Measurements from ENCODE around the gene NRIP2.

The NRIP2 gene

DNA sequence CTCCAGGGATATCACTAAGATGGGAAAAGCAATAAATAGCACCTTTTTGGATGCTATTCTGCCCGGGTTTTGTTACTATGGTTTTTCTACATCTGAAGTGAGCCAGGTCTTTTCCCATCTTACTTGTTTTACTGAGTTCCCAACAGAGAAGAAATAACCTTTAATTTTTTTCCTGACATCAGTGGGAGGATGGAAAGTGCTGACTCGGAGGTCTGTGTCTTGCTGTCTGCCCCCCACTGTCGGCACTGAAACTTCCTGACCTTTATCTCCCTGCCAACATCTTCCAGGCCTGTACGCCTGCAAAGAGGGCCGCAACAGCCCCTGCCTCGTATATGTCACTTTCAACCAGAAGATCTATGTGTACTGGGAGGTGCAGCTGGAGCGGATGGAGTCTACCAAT, 11.4 kb downstream of the NRIP2 start:
- TF ChIP-seq SIN3A (IDR thresholded peaks at IDR 0.05; ENCODE audit: borderline replicate concordance, insufficient read depth, low read length) = no peak
- TF ChIP-seq TAF1 (IDR thresholded peaks at IDR 0.05; ENCODE audit: borderline replicate concordance, insufficient read depth, low read length) = no peak
- TF ChIP-seq, protein P1, sequence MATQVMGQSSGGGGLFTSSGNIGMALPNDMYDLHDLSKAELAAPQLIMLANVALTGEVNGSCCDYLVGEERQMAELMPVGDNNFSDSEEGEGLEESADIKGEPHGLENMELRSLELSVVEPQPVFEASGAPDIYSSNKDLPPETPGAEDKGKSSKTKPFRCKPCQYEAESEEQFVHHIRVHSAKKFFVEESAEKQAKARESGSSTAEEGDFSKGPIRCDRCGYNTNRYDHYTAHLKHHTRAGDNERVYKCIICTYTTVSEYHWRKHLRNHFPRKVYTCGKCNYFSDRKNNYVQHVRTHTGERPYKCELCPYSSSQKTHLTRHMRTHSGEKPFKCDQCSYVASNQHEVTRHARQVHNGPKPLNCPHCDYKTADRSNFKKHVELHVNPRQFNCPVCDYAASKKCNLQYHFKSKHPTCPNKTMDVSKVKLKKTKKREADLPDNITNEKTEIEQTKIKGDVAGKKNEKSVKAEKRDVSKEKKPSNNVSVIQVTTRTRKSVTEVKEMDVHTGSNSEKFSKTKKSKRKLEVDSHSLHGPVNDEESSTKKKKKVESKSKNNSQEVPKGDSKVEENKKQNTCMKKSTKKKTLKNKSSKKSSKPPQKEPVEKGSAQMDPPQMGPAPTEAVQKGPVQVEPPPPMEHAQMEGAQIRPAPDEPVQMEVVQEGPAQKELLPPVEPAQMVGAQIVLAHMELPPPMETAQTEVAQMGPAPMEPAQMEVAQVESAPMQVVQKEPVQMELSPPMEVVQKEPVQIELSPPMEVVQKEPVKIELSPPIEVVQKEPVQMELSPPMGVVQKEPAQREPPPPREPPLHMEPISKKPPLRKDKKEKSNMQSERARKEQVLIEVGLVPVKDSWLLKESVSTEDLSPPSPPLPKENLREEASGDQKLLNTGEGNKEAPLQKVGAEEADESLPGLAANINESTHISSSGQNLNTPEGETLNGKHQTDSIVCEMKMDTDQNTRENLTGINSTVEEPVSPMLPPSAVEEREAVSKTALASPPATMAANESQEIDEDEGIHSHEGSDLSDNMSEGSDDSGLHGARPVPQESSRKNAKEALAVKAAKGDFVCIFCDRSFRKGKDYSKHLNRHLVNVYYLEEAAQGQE (IDR thresholded peaks at IDR 0.05; ENCODE audit: insufficient read depth in 1 of 2, low read depth in 2 of 2, low read length in 2 of 2) = no peak

DNA sequence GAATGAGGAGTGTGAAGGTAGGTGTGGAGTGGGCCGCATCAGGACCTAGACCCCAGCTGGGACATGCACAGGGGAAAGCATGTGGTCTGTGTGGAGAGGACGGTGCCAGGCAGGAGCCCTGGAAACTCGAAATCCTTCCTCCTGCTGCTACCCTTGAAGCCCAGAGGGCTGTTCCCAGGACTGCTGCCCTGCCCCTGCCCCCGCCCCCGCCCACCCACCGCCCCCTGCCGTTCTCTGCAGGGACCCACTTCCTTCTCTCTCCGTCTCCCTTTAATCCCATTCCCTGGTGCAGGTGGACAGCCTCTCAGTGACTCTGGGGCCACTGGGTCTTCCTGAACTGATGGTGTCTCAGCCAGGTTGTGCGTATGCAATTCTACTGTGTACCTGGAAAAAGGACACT, 14.4 kb downstream of the NRIP2 start:
- no peak for TF ChIP-seq TAF1 (IDR thresholded peaks at IDR 0.05; ENCODE audit: borderline replicate concordance, insufficient read depth, low read length)
- no peak for TF ChIP-seq SIN3A (IDR thresholded peaks at IDR 0.05; ENCODE audit: borderline replicate concordance, insufficient read depth, low read length)
- no peak for TF ChIP-seq POLR2AphosphoS5 (IDR thresholded peaks at IDR 0.05; ENCODE audit: low read depth, low read length)
- no peak for TF ChIP-seq FOXP2 (optimal IDR thresholded peaks at IDR 0.05; ENCODE audit: borderline replicate concordance, extremely low read depth, extremely low read length, insufficient read depth)
- TF ChIP-seq, protein P1 (IDR thresholded peaks at IDR 0.05; ENCODE audit: insufficient read depth in 1 of 2, low read depth in 2 of 2, low read length in 2 of 2) = no peak

DNA sequence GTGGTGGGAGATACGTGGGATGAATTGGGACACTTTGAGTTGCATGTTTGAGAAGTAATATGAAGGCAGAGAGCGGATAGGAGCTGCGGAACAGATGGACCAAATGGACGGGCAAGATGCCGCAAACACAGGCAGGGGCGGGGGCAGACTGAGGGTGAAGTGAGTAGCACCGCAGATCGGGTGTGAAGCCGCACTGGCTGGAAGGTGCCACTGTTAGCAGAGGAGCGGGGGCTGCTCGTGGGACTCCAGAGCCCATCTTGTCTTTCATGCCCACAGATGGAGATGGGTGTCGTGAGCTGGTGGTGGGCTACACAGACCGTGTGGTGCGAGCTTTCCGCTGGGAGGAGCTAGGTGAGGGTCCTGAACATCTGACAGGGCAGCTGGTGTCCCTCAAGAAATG, 15.0 kb downstream of the NRIP2 start:
- TF ChIP-seq POLR2AphosphoS5 (IDR thresholded peaks at IDR 0.05; ENCODE audit: low read depth, low read length) (no peak), TAF1 (IDR thresholded peaks at IDR 0.05; ENCODE audit: borderline replicate concordance, insufficient read depth, low read length) (no peak), SIN3A (IDR thresholded peaks at IDR 0.05; ENCODE audit: borderline replicate concordance, insufficient read depth, low read length) (no peak), FOXP2 (optimal IDR thresholded peaks at IDR 0.05; ENCODE audit: borderline replicate concordance, extremely low read depth, extremely low read length, insufficient read depth) (no peak)
- TF ChIP-seq, protein P1 (IDR thresholded peaks at IDR 0.05; ENCODE audit: insufficient read depth in 1 of 2, low read depth in 2 of 2, low read length in 2 of 2) = no peak

DNA sequence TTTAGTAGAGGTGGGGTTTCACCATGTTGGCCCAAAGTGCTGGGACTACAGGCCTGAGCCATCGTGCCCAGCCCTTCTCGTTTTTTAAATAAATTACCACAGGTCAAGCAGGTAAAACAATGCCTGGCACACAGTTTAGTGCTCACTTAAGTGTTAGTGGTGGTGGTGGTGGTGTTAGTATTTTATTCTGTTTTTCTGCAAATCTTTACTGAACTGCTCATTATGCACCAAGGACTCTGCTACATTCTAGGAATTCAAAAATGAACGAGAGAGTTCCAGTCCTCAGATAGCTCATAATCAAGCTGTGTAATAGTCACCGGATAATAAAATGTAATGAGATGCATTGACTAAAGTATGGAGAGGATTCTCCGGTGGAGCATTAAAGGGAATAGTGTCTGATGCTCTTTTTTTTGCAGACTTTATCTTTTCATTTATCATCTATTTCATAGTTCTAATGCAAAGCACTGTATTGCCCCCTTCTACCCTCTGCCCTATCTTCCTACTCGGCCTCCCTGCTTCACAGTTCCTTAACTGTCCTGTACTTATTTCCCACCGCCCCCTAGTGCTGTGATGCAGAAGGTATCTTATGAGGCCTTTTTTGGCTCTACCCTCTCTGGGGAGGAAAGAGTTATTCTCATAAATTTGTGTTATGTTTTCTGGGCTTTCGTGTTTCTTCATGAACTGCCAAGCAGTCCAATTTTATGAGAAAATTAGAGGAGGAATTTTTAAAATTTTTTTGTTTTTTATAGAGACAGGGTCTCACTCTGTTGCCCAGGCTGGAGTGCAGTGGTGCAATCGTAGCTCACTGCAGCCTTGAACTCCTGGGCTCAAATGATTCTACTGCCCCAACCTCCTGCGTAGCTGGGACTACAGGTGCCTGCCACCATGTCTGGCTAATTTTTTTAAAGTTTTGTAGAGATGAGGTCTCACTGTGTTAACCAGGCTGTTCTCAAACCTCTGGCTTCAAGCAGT, 21.3 kb downstream of the NRIP2 start:
- TF ChIP-seq TAF1 (IDR thresholded peaks at IDR 0.05; ENCODE audit: borderline replicate concordance, insufficient read depth, low read length) (no peak), FOXP2 (optimal IDR thresholded peaks at IDR 0.05; ENCODE audit: borderline replicate concordance, extremely low read depth, extremely low read length, insufficient read depth) (no peak), SIN3A (IDR thresholded peaks at IDR 0.05; ENCODE audit: borderline replicate concordance, insufficient read depth, low read length) (no peak), POLR2AphosphoS5 (IDR thresholded peaks at IDR 0.05; ENCODE audit: low read depth, low read length) (no peak; the same call in 1 of the 2 replicates)
- TF ChIP-seq, protein P1 (IDR thresholded peaks at IDR 0.05; ENCODE audit: insufficient read depth in 1 of 2, low read depth in 2 of 2, low read length in 2 of 2) = no peak

Measured in PFSK-1 (cell line).